ENCODE data around the gene SLC38A3.

The SLC38A3 gene

GRCh38 chr3:50212971-50213370 lies 7.9 kb downstream of the SLC38A3 start:
- H3K27ac ChIP-seq, result no peak overlapping the region
- TF ChIP-seq ZFX (IDR thresholded peaks at IDR 0.05; ENCODE audit: borderline replicate concordance) (no peak), CTCF (IDR thresholded peaks at IDR 0.05) (no peak)

DNA sequence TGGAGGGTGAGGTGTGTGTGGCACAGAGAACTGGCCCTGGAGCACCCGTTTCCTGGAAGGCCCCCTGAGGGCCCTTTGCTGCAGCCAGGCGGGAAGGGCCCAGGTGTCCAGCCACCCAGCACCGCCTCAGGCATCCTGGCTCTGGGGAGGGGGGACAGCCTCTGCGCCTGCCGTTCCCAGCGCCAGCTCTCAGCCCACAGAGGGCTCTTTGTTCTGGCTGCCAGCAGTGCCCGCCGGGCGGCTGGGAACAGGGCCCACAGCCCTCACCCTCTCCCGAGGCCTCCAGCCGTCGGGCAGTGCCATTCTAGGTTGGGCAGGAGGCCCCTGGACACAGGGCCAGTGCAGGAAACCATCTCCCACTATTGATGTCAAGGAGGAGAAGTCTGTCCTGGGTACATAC lies 8.3 kb downstream of the SLC38A3 start:
- TF ChIP-seq ZFX (IDR thresholded peaks at IDR 0.05; ENCODE audit: borderline replicate concordance), result no peak
- no peak for TF ChIP-seq CTCF (IDR thresholded peaks at IDR 0.05)
- H3K27ac ChIP-seq, result no peak overlapping the region

GRCh38 chr3:50214824-50215223 lies 9.8 kb downstream of the SLC38A3 start:
- no peak overlapping the region for H3K27ac ChIP-seq
- TF ChIP-seq CTCF (IDR thresholded peaks at IDR 0.05) (no peak), ZFX (IDR thresholded peaks at IDR 0.05; ENCODE audit: borderline replicate concordance) (no peak)

DNA sequence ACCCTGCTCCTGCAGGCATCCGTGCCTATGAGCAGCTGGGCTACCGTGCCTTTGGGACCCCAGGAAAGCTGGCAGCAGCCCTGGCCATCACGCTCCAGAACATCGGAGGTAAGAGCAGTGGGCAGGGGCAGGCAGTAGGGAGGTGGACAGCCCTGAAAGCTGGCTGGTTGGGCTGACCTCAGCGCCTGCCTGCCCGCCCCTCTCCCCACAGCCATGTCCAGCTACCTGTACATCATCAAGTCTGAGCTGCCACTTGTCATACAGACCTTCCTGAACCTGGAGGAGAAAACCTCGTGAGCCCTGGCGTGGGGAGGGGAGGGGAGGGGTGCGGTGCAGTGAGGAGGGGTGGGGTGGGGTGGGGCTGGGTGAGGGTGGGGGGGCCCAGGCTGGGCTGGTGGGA lies 10.5 kb downstream of the SLC38A3 start:
- H3K27ac ChIP-seq, result no peak overlapping the region
- TF ChIP-seq CTCF (IDR thresholded peaks at IDR 0.05) (no peak), ZFX (IDR thresholded peaks at IDR 0.05; ENCODE audit: borderline replicate concordance) (no peak)

- no peak overlapping the region for H3K27ac ChIP-seq
- TF ChIP-seq CTCF (IDR thresholded peaks at IDR 0.05), result no peak
- no peak for TF ChIP-seq ZFX (IDR thresholded peaks at IDR 0.05; ENCODE audit: borderline replicate concordance)
Measured at GRCh38 chr3:50217681-50218080, 12.6 kb downstream of the SLC38A3 start.

DNA sequence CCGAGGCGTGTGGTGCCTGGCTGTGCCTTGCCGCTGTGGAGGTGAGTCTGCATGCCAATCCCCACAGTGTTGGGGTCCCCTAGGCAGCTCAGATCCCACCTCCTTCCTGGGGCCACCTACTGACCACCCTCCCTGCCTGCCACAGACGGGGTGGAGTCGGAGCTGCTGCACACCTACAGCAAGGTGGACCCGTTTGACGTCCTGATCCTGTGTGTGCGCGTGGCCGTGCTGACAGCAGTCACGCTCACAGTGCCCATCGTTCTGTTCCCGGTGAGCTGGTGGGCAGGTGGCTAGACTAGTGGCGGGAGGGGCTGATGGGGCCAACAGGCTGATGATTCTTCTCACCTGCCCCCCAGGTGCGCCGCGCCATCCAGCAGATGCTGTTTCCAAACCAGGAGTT lies 13.4 kb downstream of the SLC38A3 start:
- no peak overlapping the region for H3K27ac ChIP-seq
- TF ChIP-seq ZFX (IDR thresholded peaks at IDR 0.05; ENCODE audit: borderline replicate concordance), result no peak
- no peak for TF ChIP-seq CTCF (IDR thresholded peaks at IDR 0.05)

- TF ChIP-seq ZFX (IDR thresholded peaks at IDR 0.05; ENCODE audit: borderline replicate concordance) (no peak), CTCF (IDR thresholded peaks at IDR 0.05) (no peak)
Measured at GRCh38 chr3:50219285-50219684, 14.2 kb downstream of the SLC38A3 start.

More at GRCh38 chr3:50219285-50219684, 14.2 kb downstream of the SLC38A3 start:
- no peak overlapping the region for H3K27ac ChIP-seq
